Upper lobe of right lung (tissue), 1 donor: ENCODE data around the gene CERS6. TPM values are rescaled to one million over a fixed set of nuclear protein-coding genes. Genes with fewer than 3 reads are reported as not detected.

Experiments
- ATAC-seq: fragments of 200-7000 bp; cut with Tn5 transposase; one replicate; pipeline ENCODE4 v1.9.1; 2020; ENCODE audit warnings: mild to moderate bottlenecking, moderate library complexity
- DNase-seq: peaks from one replicate; pipeline ENCODE4 v3.0.0-alpha.2; 2020
- H3K27ac ChIP-seq: fragments of 200-600 bp; one replicate; pipeline ENCODE4 v1.8.0; 2022
- H3K27me3 ChIP-seq: fragments of 200-600 bp; one replicate; pipeline ENCODE4 v1.8.0; 2022; ENCODE audit warnings: mild to moderate bottlenecking
- H3K36me3 ChIP-seq: fragments of 200-600 bp; one replicate; pipeline ENCODE4 v1.8.0; 2022
- H3K4me1 ChIP-seq: fragments of 200-600 bp; one replicate; pipeline ENCODE4 v1.8.0; 2022
- H3K4me3 ChIP-seq: fragments of 200-600 bp; one replicate; pipeline ENCODE4 v1.8.0; 2022; ENCODE audit warnings: mild to moderate bottlenecking
- H3K9me3 ChIP-seq: fragments of 200-600 bp; one replicate; pipeline ENCODE4 v1.8.0; 2022
- intact Hi-C: fragments of 100-400 bp; cut with DNase I; formaldehyde crosslinking; loops from one replicate; pipeline ENCODE4 v1.11.0; 2022
- total RNA-seq: library from RNA; stranded (reverse); fragmentation: NEBNext Ultra II Directional; extraction: Animal tissue kit (Norgen Biotek cat#: 25700); gene quantifications from one replicate; pipeline ENCODE4 v1.2.1, GENCODE V29; 2021
- TF ChIP-seq, protein P1 (sequence below): fragments of 200-600 bp; IDR thresholded peaks from one replicate; pipeline ENCODE4 v1.8.0; 2022; ENCODE audit warnings: antibody characterized with exemption
- donor health status: DM: no; HTN: yes; CAD: no; lungs with severe emphysema.

Gene CERS6
- total RNA-seq, 1 donor from 2014 or later: 17.8 TPM

- no peak overlapping the region for H3K27ac ChIP-seq
- H3K4me1 ChIP-seq: no peaks in the 10 kb centered on the region
- H3K4me3 ChIP-seq: no peak overlapping the region
- TF ChIP-seq, protein P1, sequence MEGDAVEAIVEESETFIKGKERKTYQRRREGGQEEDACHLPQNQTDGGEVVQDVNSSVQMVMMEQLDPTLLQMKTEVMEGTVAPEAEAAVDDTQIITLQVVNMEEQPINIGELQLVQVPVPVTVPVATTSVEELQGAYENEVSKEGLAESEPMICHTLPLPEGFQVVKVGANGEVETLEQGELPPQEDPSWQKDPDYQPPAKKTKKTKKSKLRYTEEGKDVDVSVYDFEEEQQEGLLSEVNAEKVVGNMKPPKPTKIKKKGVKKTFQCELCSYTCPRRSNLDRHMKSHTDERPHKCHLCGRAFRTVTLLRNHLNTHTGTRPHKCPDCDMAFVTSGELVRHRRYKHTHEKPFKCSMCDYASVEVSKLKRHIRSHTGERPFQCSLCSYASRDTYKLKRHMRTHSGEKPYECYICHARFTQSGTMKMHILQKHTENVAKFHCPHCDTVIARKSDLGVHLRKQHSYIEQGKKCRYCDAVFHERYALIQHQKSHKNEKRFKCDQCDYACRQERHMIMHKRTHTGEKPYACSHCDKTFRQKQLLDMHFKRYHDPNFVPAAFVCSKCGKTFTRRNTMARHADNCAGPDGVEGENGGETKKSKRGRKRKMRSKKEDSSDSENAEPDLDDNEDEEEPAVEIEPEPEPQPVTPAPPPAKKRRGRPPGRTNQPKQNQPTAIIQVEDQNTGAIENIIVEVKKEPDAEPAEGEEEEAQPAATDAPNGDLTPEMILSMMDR: no peak
- H3K9me3 ChIP-seq: no peaks in the 10 kb centered on the region
- no peaks in the 10 kb centered on the region for H3K36me3 ChIP-seq
- intact Hi-C loops: no loop called here
- DNase-seq: no peak
- no peaks in the 10 kb centered on the region for H3K27me3 ChIP-seq
- ATAC-seq: peak; percentile 71
These were observed 96.4 kb downstream of the CERS6 start for GRCh38 chr2:168552450-168552856.

DNA sequence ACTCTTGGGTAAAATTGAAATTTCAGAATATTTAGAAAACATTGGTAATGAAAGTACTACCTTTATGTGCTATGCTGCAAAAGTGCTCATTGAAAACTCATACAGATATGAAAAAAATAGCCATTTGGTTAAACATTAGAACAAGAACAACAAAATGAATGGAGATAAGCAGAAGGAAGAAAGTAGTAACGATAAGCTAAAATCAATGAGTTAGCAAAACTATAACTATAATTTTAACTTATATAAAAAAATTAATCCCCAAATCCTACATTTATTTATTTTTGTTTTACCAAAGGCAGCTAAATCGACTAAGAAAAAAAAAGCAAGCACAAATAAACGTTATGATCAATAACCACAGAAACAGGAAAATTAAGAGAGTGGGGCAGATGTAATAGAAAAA, 99.2 kb downstream of the CERS6 start:
- TF ChIP-seq, protein P1: no peak

GRCh38 chr2:168559187-168559586, 103.1 kb downstream of the CERS6 start:
- no peaks in the 10 kb centered on the region for H3K9me3 ChIP-seq
- intact Hi-C loops: no loop called here
- TF ChIP-seq, protein P1: no peak
- no peak overlapping the region for H3K27ac ChIP-seq
- no peak overlapping the region for H3K4me3 ChIP-seq
- ATAC-seq (no peak), DNase-seq (no peak)
- no peaks in the 10 kb centered on the region for H3K4me1 ChIP-seq
- H3K27me3 ChIP-seq: no peaks in the 10 kb centered on the region
- no peaks in the 10 kb centered on the region for H3K36me3 ChIP-seq

More for the DNA sequence above, 99.2 kb downstream of the CERS6 start:
- H3K27me3 ChIP-seq: no peaks in the 10 kb centered on the region
- no peak overlapping the region for H3K4me3 ChIP-seq
- no peaks in the 10 kb centered on the region for H3K4me1 ChIP-seq
- no peaks in the 10 kb centered on the region for H3K9me3 ChIP-seq
- H3K27ac ChIP-seq: no peak overlapping the region
- no peaks in the 10 kb centered on the region for H3K36me3 ChIP-seq
- no peak for DNase-seq
- ATAC-seq: no peak
- intact Hi-C loops: no loop called here

- Histone ChIP-seq H3K27me3 (no peaks in the 10 kb centered on the region), H3K4me1 (no peaks in the 10 kb centered on the region), H3K4me3 (no peak overlapping the region), H3K27ac (no peak overlapping the region), H3K36me3 (no peaks in the 10 kb centered on the region), H3K9me3 (no peaks in the 10 kb centered on the region)
- TF ChIP-seq, protein P1: no peak
- DNase-seq (no peak), ATAC-seq (no peak)
- intact Hi-C loops: no loop called here
These were observed 104.9 kb downstream of the CERS6 start for GRCh38 chr2:168560817-168561499.

DNA sequence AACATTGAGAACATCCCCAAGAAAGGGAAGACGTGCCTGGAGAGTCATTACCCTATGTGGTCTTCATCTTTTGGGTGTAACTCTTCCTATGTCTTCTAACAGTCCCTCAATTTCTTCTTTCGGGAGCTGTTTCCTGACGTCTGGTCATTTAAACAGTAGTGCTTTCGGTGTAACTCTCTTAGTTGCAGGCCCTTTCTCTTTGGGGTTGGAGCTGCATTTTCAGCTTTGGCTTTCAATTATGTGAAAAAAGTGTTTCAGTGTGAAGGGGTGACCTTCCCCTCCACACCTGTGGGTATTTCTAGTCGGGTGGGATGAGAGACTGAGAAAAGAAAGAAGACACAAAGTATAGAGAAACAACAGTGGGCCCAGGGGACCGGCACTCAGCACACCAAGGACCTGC, 105.9 kb downstream of the CERS6 start:
- no peak overlapping the region for H3K4me3 ChIP-seq
- TF ChIP-seq, protein P1: no peak
- H3K27ac ChIP-seq: no peak overlapping the region
- H3K27me3 ChIP-seq: no peaks in the 10 kb centered on the region
- intact Hi-C loops: no loop called here
- no peak for ATAC-seq
- no peaks in the 10 kb centered on the region for H3K36me3 ChIP-seq
- DNase-seq: no peak
- H3K9me3 ChIP-seq: no peaks in the 10 kb centered on the region
- no peaks in the 10 kb centered on the region for H3K4me1 ChIP-seq

DNA sequence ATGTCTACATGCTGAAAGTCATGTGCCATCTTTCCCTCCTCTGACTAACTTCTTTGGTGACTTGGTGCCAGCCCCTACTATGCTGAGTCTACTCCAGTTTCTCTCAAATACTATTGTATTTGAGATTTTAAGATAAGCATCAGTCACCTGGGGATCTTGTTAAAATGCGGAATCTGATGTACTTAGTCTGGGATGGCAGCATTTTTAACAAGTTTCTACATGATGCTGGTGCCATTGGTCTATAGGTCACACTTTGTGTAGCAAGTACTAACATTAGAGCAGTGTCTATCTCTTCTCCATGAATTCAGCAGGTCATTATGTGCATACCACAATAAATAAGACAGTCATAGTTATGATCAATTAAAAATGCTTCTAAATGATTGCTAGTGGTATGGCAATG, 106.9 kb downstream of the CERS6 start:
- ATAC-seq (no peak), DNase-seq (no peak)
- intact Hi-C loops: no loop called here
- Histone ChIP-seq H3K27me3 (no peaks in the 10 kb centered on the region), H3K9me3 (no peaks in the 10 kb centered on the region), H3K36me3 (no peaks in the 10 kb centered on the region), H3K4me1 (no peaks in the 10 kb centered on the region), H3K4me3 (no peak overlapping the region), H3K27ac (no peak overlapping the region)
- TF ChIP-seq, protein P1: no peak
